Neural cell (in vitro differentiated cells): Measurements from ENCODE around the gene SLC18A3. TPM values are rescaled to one million over a fixed set of nuclear protein-coding genes. Genes with fewer than 3 reads are reported as not detected.

ENCODE experiments used
- H2AFZ ChIP-seq: fragments of 200-600, 300-800 bp; sonication (generic), shearing (Covaris generic); 2 replicates; pipeline ENCODE4 v1.6.0; 2014; ENCODE audit warnings: low read depth, mild to moderate bottlenecking, antibody characterized with exemption, low read length, moderate library complexity
- H3F3A ChIP-seq: fragments of 200-600 bp; shearing (Covaris generic); 2 replicates; pipeline ENCODE4 v1.6.1; 2016; ENCODE audit warnings: mild to moderate bottlenecking, moderate library complexity, mixed read lengths, antibody characterized with exemption, low read length; ENCODE audit not compliant: insufficient read depth, poor library complexity, severe bottlenecking
- H3K27ac ChIP-seq: fragments of 200-600, 300-800 bp; sonication (generic), shearing (Covaris generic); 2 replicates; pipeline ENCODE4 v1.5.1; 2014; ENCODE audit warnings: mild to moderate bottlenecking, low read length, moderate library complexity
- H3K27me3 ChIP-seq: fragments of 300-800, 200-600 bp; sonication (generic), shearing (Covaris generic); 2 replicates; pipeline ENCODE4 v1.6.0; 2014; ENCODE audit warnings: mild to moderate bottlenecking, low read depth, low read length, moderate library complexity; ENCODE audit not compliant: insufficient read depth
- H3K36me3 ChIP-seq: fragments of 300-800, 200-600 bp; sonication (generic), shearing (Covaris generic); 2 replicates; pipeline ENCODE4 v1.5.1; 2014; ENCODE audit warnings: mild to moderate bottlenecking, antibody characterized with exemption, low read length, moderate library complexity; ENCODE audit not compliant: insufficient read depth
- H3K4me2 ChIP-seq: fragments of 300-800, 200-600 bp; sonication (generic), shearing (Covaris generic); 2 replicates; pipeline ENCODE4 v1.6.0; 2014; ENCODE audit warnings: mild to moderate bottlenecking, low read length
- H3K4me3 ChIP-seq: fragments of 300-800, 200-600 bp; sonication (generic), shearing (Covaris generic); 2 replicates; pipeline ENCODE4 v1.5.1; 2014; ENCODE audit warnings: mild to moderate bottlenecking, low read length, moderate library complexity
- H3K79me2 ChIP-seq: fragments of 200-600 bp; shearing (Covaris generic); replicated peaks from 2 replicates; pipeline ENCODE4 v1.6.0; 2014; ENCODE audit warnings: mild to moderate bottlenecking, low read length, moderate library complexity; ENCODE audit not compliant: insufficient read depth
- H3K9ac ChIP-seq: fragments of 300-800, 200-600 bp; sonication (generic), shearing (Covaris generic); 2 replicates; pipeline ENCODE4 v1.6.1; 2016; ENCODE audit warnings: mild to moderate bottlenecking, low read length, mixed read lengths
- H3K9me2 ChIP-seq: fragments of 200-600 bp; shearing (Covaris generic); 2 replicates; pipeline ENCODE4 v1.6.1; 2016; ENCODE audit warnings: mild to moderate bottlenecking, low read length, mixed read lengths; ENCODE audit not compliant: insufficient read depth
- H3K9me3 ChIP-seq: fragments of 200-600, 300-800 bp; sonication (generic), shearing (Covaris generic); 2 replicates; pipeline ENCODE4 v1.6.1; 2016; ENCODE audit warnings: mild to moderate bottlenecking, mixed run types, low read length, moderate library complexity, mixed read lengths
- H4K20me1 ChIP-seq: fragments of 200-600 bp; shearing (Covaris generic); 2 replicates; pipeline ENCODE4 v1.6.1; 2016; ENCODE audit warnings: mild to moderate bottlenecking, mixed run types; ENCODE audit not compliant: insufficient read depth
- CTCF ChIP-seq: fragments of 450-650 bp; IDR thresholded peaks from 2 replicates; pipeline ENCODE4 v1.5.1; 2014; ENCODE audit warnings: antibody characterized with exemption, mild to moderate bottlenecking, moderate library complexity; ENCODE audit not compliant: poor library complexity, severe bottlenecking
- EP300 ChIP-seq: fragments of 450-650 bp; conservative IDR thresholded peaks from 2 replicates; pipeline ENCODE4 v1.6.1; 2014; ENCODE audit warnings: antibody characterized with exemption, mild to moderate bottlenecking, moderate library complexity; ENCODE audit not compliant: poor library complexity, severe bottlenecking
- EZH2 ChIP-seq: fragments of 200-600, 300-800 bp; shearing (Covaris generic), sonication (generic); IDR thresholded peaks from 2 replicates; pipeline ENCODE4 v1.6.1; 2014; ENCODE audit warnings: antibody characterized with exemption, low read length, borderline replicate concordance, mild to moderate bottlenecking; ENCODE audit not compliant: insufficient read depth, poor library complexity, severe bottlenecking
- MXI1 ChIP-seq: fragments of 450-650 bp; conservative IDR thresholded peaks from 2 replicates; pipeline ENCODE4 v1.6.1; 2014; ENCODE audit warnings: antibody characterized with exemption, mild to moderate bottlenecking; ENCODE audit not compliant: poor library complexity, severe bottlenecking
- POLR2AphosphoS5 ChIP-seq: IDR thresholded peaks from 2 replicates; pipeline ENCODE4 v1.6.1; 2012
- RAD21 ChIP-seq: fragments of 450-650 bp; conservative IDR thresholded peaks from 2 replicates; pipeline ENCODE4 v1.6.1; 2014; ENCODE audit warnings: antibody characterized with exemption, mild to moderate bottlenecking, moderate library complexity
- REST ChIP-seq: IDR thresholded peaks from 2 replicates; pipeline ENCODE4 v1.6.1; 2012; ENCODE audit warnings: borderline replicate concordance
- SMC3 ChIP-seq: fragments of 450-650 bp; conservative IDR thresholded peaks from 2 replicates; pipeline ENCODE4 v1.6.1; 2014; ENCODE audit warnings: antibody characterized with exemption, mild to moderate bottlenecking, moderate library complexity; ENCODE audit not compliant: poor library complexity
- TAF1 ChIP-seq: IDR thresholded peaks from 2 replicates; pipeline ENCODE4 v1.6.1; 2012; ENCODE audit warnings: low read depth
- polyA plus RNA-seq: library from polyadenylated mRNA; depleted of rRNA; stranded (reverse); fragments of >200 nt; gene quantifications from 2 replicates; pipeline ENCODE4 v1.2.3, GENCODE V29; 2014

Gene SLC18A3
- polyA plus RNA-seq, 1 donor from 2014 or later = not detected

GRCh38 chr10:49600781-49601400 lies 9.2 kb upstream of the SLC18A3 start:
- H3K27me3 ChIP-seq = peaks cover 46% of the 10 kb centered on the region
- no peaks in the 10 kb centered on the region for H3K36me3 ChIP-seq
- no peaks in the 10 kb centered on the region for H3F3A ChIP-seq
- no peak overlapping the region for H3K4me2 ChIP-seq
- H2AFZ ChIP-seq = no peak overlapping the region
- no peak overlapping the region for H3K9ac ChIP-seq
- H3K9me2 ChIP-seq = no peaks in the 10 kb centered on the region
- TF ChIP-seq TAF1 (no peak), EZH2 (no peak), MXI1 (no peak), SMC3 (no peak), REST (no peak), EP300 (no peak), POLR2AphosphoS5 (no peak), CTCF (no peak), RAD21 (no peak)
- H3K9me3 ChIP-seq = no peaks in the 10 kb centered on the region
- no peak overlapping the region for H3K27ac ChIP-seq
- H4K20me1 ChIP-seq = no peaks in the 10 kb centered on the region
- H3K79me2 ChIP-seq = no peaks in the 10 kb centered on the region
- no peak overlapping the region for H3K4me3 ChIP-seq

DNA sequence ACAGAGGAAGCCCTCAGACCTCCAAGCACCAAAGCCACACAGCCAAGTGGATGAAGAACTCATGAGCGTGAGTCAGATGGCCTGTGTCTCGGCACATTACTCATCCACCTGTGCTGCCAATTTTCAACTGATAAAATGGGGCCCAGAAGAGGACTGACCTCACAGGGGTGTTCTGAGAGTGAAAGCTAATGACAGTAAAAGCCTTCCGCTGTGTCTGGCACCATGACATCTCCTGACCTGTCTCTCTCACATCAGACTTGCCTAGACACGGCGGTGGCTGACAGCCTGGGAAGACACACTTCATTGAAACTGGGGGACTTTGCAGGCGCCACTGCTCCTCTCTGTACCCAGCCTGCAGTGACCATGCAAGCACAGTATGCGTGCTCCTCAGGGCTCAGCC lies 8.3 kb upstream of the SLC18A3 start:
- no peak for TF ChIP-seq SMC3
- TF ChIP-seq POLR2AphosphoS5 = no peak
- TF ChIP-seq TAF1 = no peak
- TF ChIP-seq REST = no peak
- TF ChIP-seq RAD21 = no peak
- no peak for TF ChIP-seq EP300
- no peak for TF ChIP-seq CTCF
- no peak for TF ChIP-seq MXI1
- no peak for TF ChIP-seq EZH2
- no peaks in the 10 kb centered on the region for H4K20me1 ChIP-seq
- no peaks in the 10 kb centered on the region for H3F3A ChIP-seq
- H2AFZ ChIP-seq = no peak overlapping the region
- H3K9me3 ChIP-seq = no peaks in the 10 kb centered on the region
- H3K79me2 ChIP-seq = no peaks in the 10 kb centered on the region
- no peak overlapping the region for H3K4me2 ChIP-seq
- no peaks in the 10 kb centered on the region for H3K36me3 ChIP-seq
- H3K9me2 ChIP-seq = no peaks in the 10 kb centered on the region
- peaks cover 55% of the 10 kb centered on the region for H3K27me3 ChIP-seq
- H3K27ac ChIP-seq = no peak overlapping the region
- no peak overlapping the region for H3K9ac ChIP-seq
- H3K4me3 ChIP-seq = no peak overlapping the region
